ENCODE data around the gene ZBTB18.

ZBTB18 gene

GRCh38 chr1:244090645-244091044 lies 39.6 kb downstream of the ZBTB18 start:
- DNase-seq (ENCODE audit: low spot score), result no peak

- DNase-seq (ENCODE audit: low spot score), result no peak
These were observed 41.3 kb downstream of the ZBTB18 start for GRCh38 chr1:244092293-244092963.

- no peak for DNase-seq (ENCODE audit: low spot score)
These were observed 42.0 kb downstream of the ZBTB18 start for GRCh38 chr1:244092964-244093638.

- DNase-seq (ENCODE audit: low spot score), result no peak
These were observed 43.9 kb downstream of the ZBTB18 start for GRCh38 chr1:244094880-244095528.

GRCh38 chr1:244095529-244095911 lies 44.4 kb downstream of the ZBTB18 start:
- no peak for DNase-seq (ENCODE audit: low spot score)

GRCh38 chr1:244096066-244096610 lies 45.1 kb downstream of the ZBTB18 start:
- DNase-seq (ENCODE audit: low spot score), result no peak

GRCh38 chr1:244096691-244097090 lies 45.6 kb downstream of the ZBTB18 start:
- no peak for DNase-seq (ENCODE audit: low spot score)

- no peak for DNase-seq (ENCODE audit: low spot score)
These were observed 46.7 kb downstream of the ZBTB18 start for GRCh38 chr1:244097523-244098405.

GRCh38 chr1:244099258-244099930 lies 48.3 kb downstream of the ZBTB18 start:
- no peak for DNase-seq (ENCODE audit: low spot score)

- DNase-seq (ENCODE audit: low spot score), result no peak
These were observed 49.2 kb downstream of the ZBTB18 start for GRCh38 chr1:244100276-244100675.

GRCh38 chr1:244100704-244101453 lies 49.8 kb downstream of the ZBTB18 start:
- DNase-seq (ENCODE audit: low spot score), result peak; percentile 16

GRCh38 chr1:244102046-244102445 lies 51.0 kb downstream of the ZBTB18 start:
- DNase-seq (ENCODE audit: low spot score), result no peak

- no peak for DNase-seq (ENCODE audit: low spot score)
These were observed 51.4 kb downstream of the ZBTB18 start for GRCh38 chr1:244102468-244102867.

- DNase-seq (ENCODE audit: low spot score), result no peak
These were observed 53.4 kb downstream of the ZBTB18 start for GRCh38 chr1:244104309-244105060.

GRCh38 chr1:244106176-244106575 lies 55.1 kb downstream of the ZBTB18 start:
- DNase-seq (ENCODE audit: low spot score), result no peak
